Activated CD4-positive, alpha-beta T cell treated with anti-CD3 and anti-CD28 coated beads, Interleukin-10, Interleukin-2, amounts not matched to agents 100 ng/mL and 50 ng/mL, durations not matched to agents 16 hours and 8 hours (primary cell): ENCODE results near the gene CCNO.

Experiments used
- DNase-seq: peaks from one replicate; pipeline ENCODE4 v3.0.0-alpha.2; 2020

Gene CCNO

GRCh38 chr5:55222985-55223811 is 10.2 kb downstream of the CCNO start:
- no peak for DNase-seq

GRCh38 chr5:55222092-55222984 is 11.1 kb downstream of the CCNO start:
- no peak for DNase-seq

- DNase-seq: no peak
These were observed 12.8 kb downstream of the CCNO start for GRCh38 chr5:55220433-55221185.

GRCh38 chr5:55219770-55220169 is 13.6 kb downstream of the CCNO start:
- no peak for DNase-seq

GRCh38 chr5:55218967-55219366 is 14.4 kb downstream of the CCNO start:
- DNase-seq: no peak

GRCh38 chr5:55211184-55211874 is 22.1 kb downstream of the CCNO start:
- DNase-seq: no peak

GRCh38 chr5:55205001-55205400 is 28.4 kb downstream of the CCNO start:
- DNase-seq: no peak

GRCh38 chr5:55191165-55191564 is 42.2 kb downstream of the CCNO start:
- DNase-seq: no peak

- no peak for DNase-seq
These were observed 44.5 kb downstream of the CCNO start for GRCh38 chr5:55188656-55189540.

GRCh38 chr5:55187370-55187769 is 46.0 kb downstream of the CCNO start:
- DNase-seq: no peak
